Hindlimb muscle (tissue), 1 donor: ENCODE measurements around the gene NTMT2. TPM values are rescaled to one million over a fixed set of nuclear protein-coding genes. Genes with fewer than 3 reads are reported as not detected.

ENCODE experiments used
- DNase-seq: peaks from one replicate; pipeline ENCODE4 v3.0.0-alpha.2; 2013
- polyA plus RNA-seq: library from polyadenylated mRNA; unstranded; fragments of 120-200 nt; gene quantifications from one replicate; pipeline ENCODE4 v1.2.1, GENCODE V29; 2013; ENCODE audit not compliant: insufficient read length

Gene NTMT2
- polyA plus RNA-seq, 1 donor = 10.6 TPM

GRCh38 chr1:170210142-170210541 lies 64.4 kb downstream of the NTMT2 start:
- no peak for DNase-seq

GRCh38 chr1:170213596-170213995 lies 67.8 kb downstream of the NTMT2 start:
- no peak for DNase-seq

GRCh38 chr1:170214117-170215032 lies 68.6 kb downstream of the NTMT2 start:
- no peak for DNase-seq

- DNase-seq = peak; percentile 26
These were observed 69.5 kb downstream of the NTMT2 start for GRCh38 chr1:170215072-170215885.

GRCh38 chr1:170217517-170218256 lies 71.9 kb downstream of the NTMT2 start:
- DNase-seq = no peak

- DNase-seq = peak; percentile 36
These were observed 72.5 kb downstream of the NTMT2 start for GRCh38 chr1:170218257-170218650.

Other genes starting within 250 kb of the NTMT2 start
- 39.9 TPM for gene KIFAP3, start 71.3 kb upstream of the NTMT2 start, polyA plus RNA-seq